ENCODE measurements around the gene ADAMTS17. TPM values are rescaled to one million over a fixed set of nuclear protein-coding genes. Genes with fewer than 3 reads are reported as not detected.

Gene ADAMTS17
- total and polyA plus RNA-seq, 9 of the 15 experiments (the other 6 are each of a cell fraction or from before 2014, with no cell fraction given): 0.01 to 0.14 (median 0.07) TPM; not detected in 6

GRCh38 chr15:99986297-99987118 lies 355.3 kb downstream of the ADAMTS17 start (continued):
- TF ChIP-seq NCOA2 (IDR thresholded peaks at IDR 0.05; ENCODE audit: partially characterized antibody in 2 of 2): no peak
- TF ChIP-seq ZNF232 (CRISPR knock-in tag; IDR thresholded peaks at IDR 0.05): no peak
- peak; percentile 30; the same call in 1 of the 2 replicates for TF ChIP-seq JUN (IDR thresholded peaks at IDR 0.05; ENCODE audit: borderline replicate concordance, low read depth, low read length)
- TF ChIP-seq JUN (CRISPR knock-in tag; IDR thresholded peaks at IDR 0.05; ENCODE audit: borderline replicate concordance): no peak
- TF ChIP-seq, protein P1, sequence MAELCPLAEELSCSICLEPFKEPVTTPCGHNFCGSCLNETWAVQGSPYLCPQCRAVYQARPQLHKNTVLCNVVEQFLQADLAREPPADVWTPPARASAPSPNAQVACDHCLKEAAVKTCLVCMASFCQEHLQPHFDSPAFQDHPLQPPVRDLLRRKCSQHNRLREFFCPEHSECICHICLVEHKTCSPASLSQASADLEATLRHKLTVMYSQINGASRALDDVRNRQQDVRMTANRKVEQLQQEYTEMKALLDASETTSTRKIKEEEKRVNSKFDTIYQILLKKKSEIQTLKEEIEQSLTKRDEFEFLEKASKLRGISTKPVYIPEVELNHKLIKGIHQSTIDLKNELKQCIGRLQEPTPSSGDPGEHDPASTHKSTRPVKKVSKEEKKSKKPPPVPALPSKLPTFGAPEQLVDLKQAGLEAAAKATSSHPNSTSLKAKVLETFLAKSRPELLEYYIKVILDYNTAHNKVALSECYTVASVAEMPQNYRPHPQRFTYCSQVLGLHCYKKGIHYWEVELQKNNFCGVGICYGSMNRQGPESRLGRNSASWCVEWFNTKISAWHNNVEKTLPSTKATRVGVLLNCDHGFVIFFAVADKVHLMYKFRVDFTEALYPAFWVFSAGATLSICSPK (IDR thresholded peaks at IDR 0.05; ENCODE audit: borderline replicate concordance): no peak
- no peak for TF ChIP-seq ZNF76 (CRISPR knock-in tag; IDR thresholded peaks at IDR 0.05; ENCODE audit: borderline replicate concordance)
- no peak for TF ChIP-seq NUFIP1 (IDR thresholded peaks at IDR 0.05; ENCODE audit: partially characterized antibody)
- TF ChIP-seq CREB1 (IDR thresholded peaks at IDR 0.05): no peak
- no peak for TF ChIP-seq CREB1 (CRISPR knock-in tag; IDR thresholded peaks at IDR 0.05)
- TF ChIP-seq JUND (IDR thresholded peaks at IDR 0.05; ENCODE audit: borderline replicate concordance, low read depth, low read length): peak; percentile 85
- TF ChIP-seq JUND (tag; IDR thresholded peaks at IDR 0.05; ENCODE audit: borderline replicate concordance, low read depth, low read length): peak; percentile 72; the same call in 1 of the 3 replicates
- no peak for TF ChIP-seq ZNF699 (CRISPR knock-in tag; IDR thresholded peaks at IDR 0.05; ENCODE audit: insufficient replicate concordance)
- TF ChIP-seq KAT8 (IDR thresholded peaks at IDR 0.05; ENCODE audit: low read depth): no peak
- peak; percentile 19; the same call in 1 of the 2 replicates for TF ChIP-seq SOX6 (IDR thresholded peaks at IDR 0.05)
- no peak for TF ChIP-seq ZNF146 (CRISPR knock-in tag; IDR thresholded peaks at IDR 0.05; ENCODE audit: unreplicated experiment)
- TF ChIP-seq SMARCA4 (IDR thresholded peaks at IDR 0.05): peak; percentile 34; the same call in 1 of the 2 replicates
- TF ChIP-seq TCF7 (IDR thresholded peaks at IDR 0.05; ENCODE audit: borderline replicate concordance): no peak
- no peak for TF ChIP-seq NR2C2 (CRISPR knock-in tag; IDR thresholded peaks at IDR 0.05)
- TF ChIP-seq NR2C2 (tag; IDR thresholded peaks at IDR 0.05): peak; percentile 85
- TF ChIP-seq ZKSCAN8 (CRISPR knock-in tag; IDR thresholded peaks at IDR 0.05): no peak; the same call in 1 of the 2 replicates
- no peak for TF ChIP-seq ARHGAP35 (IDR thresholded peaks at IDR 0.05; ENCODE audit: partially characterized antibody)
- no peak for TF ChIP-seq SMARCA5 (IDR thresholded peaks at IDR 0.05)
- TF ChIP-seq ZNF584 (CRISPR knock-in tag; IDR thresholded peaks at IDR 0.05; ENCODE audit: low read depth): peak; percentile 64; the same call in 1 of the 2 replicates
- TF ChIP-seq NR2C1 (IDR thresholded peaks at IDR 0.05): peak; percentile 35; the same call in 1 of the 2 replicates
- TF ChIP-seq NR2C1 (tag; IDR thresholded peaks at IDR 0.05): peak; percentile 69
- no peak for TF ChIP-seq RFX5 (IDR thresholded peaks at IDR 0.05; ENCODE audit: low read depth, low read length)
- peak; percentile 47; the same call in 1 of the 2 replicates for TF ChIP-seq L3MBTL2 (IDR thresholded peaks at IDR 0.05)
- TF ChIP-seq CXXC5 (CRISPR knock-in tag; IDR thresholded peaks at IDR 0.05): peak; percentile 30; the same call in 1 of the 2 replicates
- TF ChIP-seq ZNF239 (CRISPR knock-in tag; IDR thresholded peaks at IDR 0.05): 0 out of 2 replicates have a peak, but pooled peaks have one; percentile 56
- no peak for TF ChIP-seq MAFK (IDR thresholded peaks at IDR 0.05; ENCODE audit: low read length)
- no peak for TF ChIP-seq POU5F1 (IDR thresholded peaks at IDR 0.05; ENCODE audit: borderline replicate concordance, low read depth, low read length, partially characterized antibody)
